GM10847 (cell line): Measurements from ENCODE around the gene CREB5.

Experiments
- POLR2A ChIP-seq: IDR thresholded peaks from 2 replicates; pipeline ENCODE4 v1.6.1; 2011; ENCODE audit not compliant: insufficient read length; ENCODE audit errors: extremely low read depth

CREB5 gene

DNA sequence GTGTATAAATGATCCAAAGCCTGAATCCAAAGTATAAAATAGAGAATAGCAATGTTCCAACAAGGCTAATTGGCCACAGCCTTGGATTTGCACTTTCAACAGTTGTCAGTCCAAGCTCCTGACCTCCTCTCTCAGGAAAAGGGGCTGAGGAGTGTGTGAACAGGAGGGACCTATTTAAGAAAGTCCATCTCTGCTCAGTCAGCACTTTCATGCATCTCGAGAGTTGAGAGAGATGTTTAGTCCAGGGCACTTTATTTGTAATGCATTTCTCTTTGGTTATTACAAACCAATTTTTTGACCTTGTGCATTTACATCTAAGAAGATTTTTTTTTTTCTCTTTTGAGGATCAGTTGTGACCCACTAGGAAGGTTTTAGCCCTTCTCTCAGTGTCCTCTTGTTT, 244.2 kb downstream of the CREB5 start:
- TF ChIP-seq POLR2A = no peak

DNA sequence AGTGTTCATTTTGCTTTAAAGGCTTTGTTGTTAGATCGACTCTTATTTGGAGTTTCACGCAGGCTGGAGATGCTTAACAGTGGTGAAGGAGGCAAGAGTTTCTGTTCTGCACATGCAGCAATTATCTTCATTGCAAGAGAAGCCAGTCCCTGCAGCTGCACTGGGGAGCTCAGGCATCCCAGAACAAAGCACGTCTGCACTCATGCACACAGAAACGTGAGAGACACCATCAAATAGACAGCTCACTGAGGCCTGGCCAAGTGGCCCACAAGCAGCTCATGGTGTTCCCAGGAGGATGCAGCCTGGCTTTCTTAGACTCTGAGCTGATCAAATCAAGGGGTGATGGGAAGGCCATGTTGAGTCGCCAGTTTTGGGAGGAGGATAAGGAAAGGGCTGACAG, 246.1 kb downstream of the CREB5 start:
- no peak for TF ChIP-seq POLR2A

DNA sequence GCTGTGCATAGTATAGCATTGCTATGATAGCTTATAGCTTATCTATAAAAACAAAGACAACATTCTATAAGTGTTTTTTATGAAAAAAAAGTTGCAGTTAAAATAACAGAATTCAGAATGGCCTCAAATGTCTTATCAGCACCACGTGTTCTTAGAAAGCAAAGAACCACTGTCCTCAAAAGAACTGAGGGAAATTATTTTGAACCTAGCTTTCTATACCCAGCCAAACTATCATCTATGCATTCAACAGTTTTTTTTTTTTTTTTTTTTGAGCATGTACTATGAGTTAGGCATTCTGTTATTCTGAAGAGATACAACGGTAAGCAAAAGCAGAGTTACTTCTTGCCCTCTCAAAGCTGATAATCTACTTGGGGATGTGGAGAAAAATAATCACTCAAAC, 247.8 kb downstream of the CREB5 start:
- TF ChIP-seq POLR2A = no peak

DNA sequence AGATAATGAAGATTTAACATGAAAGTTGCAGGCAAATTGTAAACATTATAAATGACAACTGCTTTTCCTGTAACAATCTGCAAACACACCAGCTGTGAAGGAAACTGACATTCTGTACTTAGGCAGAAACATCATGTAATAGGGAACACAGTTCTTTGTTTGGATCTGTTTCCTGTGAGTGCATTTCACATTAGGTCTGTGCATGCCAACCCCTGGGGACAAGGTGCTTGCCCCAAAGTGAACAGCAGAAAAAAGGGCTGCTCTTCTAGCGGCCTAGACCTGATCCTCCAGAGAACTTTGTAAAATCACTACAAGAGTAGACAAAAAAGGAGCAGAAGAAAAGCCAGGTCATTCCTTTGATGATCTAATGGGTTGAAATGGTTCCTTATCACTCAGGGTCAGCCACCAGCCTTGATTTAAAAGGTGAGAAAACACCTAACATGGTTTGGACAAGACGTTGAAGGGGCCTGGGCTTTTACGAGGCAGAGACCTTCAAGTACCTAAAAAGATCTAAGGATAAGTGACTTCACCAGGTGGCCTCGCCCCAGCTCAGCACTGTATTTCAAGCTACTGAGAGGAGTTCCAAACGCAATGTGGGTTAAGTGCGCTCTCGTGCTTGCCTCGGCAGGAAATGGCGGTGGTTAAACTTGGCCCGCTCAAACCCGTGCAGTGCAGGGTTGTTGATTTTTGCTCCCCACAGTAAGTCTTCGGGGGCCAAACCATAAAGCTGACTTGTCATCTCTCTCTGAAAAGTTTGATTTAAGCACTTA, 249.7 kb downstream of the CREB5 start:
- TF ChIP-seq POLR2A = no peak

DNA sequence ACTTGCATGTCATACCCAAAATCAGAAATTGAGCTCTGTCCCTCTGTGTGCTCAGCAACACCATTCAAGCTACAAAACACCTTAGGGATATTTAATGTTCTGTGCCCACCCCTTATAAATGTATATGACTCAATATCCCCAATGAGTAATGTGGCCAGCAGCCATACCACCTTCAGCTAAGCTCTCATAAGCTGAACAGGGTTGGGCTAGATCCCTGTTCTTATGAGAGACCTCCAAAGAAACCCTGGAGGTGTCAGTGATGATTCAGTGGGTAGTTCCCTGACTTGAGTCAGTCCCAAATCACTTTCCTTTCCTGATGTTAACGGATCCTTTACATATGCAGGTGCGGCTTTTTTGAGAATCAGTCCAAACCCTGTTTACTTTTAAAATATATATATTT, 253.8 kb downstream of the CREB5 start:
- no peak for TF ChIP-seq POLR2A

DNA sequence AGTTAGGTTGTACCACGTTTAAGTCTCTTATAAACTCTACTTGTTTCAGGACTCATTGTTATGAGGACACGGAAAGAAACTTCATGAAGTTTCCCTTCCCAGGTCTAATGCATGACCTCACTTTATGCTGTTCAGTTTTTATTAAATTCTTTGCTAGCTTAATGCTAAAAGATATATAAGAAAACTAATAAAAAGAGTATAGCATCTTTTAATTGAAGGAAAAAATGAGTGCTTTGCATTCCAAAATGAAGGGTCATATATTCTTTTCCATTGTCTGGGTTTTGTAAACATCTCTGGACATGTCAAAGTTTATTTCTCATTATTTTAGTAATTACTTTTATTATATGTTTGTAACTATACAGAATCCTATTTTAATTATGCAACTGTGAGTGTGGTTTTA, 255.8 kb downstream of the CREB5 start:
- no peak for TF ChIP-seq POLR2A

DNA sequence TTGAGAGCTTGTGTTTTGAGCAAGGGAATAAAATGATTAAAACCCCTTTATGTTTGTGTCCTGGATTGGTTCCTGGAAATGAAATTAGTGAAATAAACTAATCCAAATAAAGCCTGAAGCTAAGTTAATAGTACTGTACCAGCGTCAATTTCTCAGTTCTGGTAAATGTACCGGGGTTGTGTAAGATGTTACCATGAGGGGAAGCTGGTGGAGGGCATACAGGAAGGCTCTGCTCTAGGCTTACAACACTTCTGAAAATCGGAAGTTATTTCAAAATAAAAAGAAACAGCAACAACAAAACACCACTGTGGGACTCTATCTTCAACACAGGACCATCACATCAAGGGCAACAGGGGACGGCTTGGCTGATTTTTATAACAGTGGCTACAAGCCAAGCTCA, 257.0 kb downstream of the CREB5 start:
- TF ChIP-seq POLR2A = no peak

DNA sequence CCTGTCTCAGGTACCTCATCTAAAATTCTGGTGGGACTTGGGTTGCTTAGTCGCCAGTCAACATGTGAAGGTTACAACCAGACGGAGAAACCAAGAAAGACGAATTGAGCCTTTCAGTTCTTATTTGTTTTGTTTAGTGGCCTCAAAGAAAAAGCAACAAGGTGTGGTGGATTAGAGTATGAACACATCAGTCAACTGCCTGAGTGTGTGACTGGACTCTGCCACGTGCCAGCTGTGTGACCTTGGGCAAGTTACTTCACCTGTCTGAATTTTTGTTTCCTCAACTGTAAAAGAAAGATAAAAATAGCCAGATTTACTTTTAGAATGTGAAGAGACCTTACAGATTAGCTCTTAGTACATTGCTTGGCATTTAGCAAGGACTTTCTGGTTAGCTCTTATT, 259.2 kb downstream of the CREB5 start:
- no peak for TF ChIP-seq POLR2A

DNA sequence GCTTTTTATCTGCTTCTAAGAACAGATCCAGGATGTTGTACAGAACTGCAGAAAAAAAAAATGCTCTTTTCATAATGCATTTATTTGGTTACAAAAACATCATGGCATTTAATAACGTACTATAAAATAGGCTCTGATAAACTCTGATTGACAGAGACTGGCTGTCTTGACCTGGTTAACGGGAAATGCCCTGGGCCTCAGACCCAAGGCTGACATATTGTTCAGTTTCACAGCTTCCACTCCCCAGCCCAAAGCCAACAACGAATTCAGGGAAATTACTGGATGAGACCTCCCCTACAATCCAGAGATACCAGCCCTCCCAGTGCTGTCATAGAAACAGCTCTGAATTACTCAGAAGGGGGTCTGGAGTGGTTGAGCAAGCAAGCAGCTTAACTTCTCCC, 260.1 kb downstream of the CREB5 start:
- no peak for TF ChIP-seq POLR2A

DNA sequence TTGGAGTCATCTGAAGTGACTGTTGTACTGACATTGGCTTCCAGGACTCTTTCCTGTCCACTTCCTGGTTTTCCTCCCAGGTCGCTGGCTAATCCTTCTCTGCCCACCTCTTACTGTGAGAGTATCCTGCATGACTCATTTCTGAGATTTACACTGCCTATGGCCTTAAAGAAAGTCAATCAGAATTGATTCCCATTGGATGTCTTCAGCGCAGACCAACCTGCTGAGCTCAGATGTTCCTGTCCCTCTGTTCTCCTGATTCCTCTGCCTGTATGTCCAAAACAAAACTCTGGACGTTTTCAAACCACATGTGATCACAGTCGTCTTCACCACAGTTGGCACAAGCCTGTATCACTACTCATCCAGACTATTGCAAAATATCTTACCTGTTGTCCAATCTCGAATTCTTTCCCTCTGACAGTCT, 262.1 kb downstream of the CREB5 start:
- TF ChIP-seq POLR2A = no peak

DNA sequence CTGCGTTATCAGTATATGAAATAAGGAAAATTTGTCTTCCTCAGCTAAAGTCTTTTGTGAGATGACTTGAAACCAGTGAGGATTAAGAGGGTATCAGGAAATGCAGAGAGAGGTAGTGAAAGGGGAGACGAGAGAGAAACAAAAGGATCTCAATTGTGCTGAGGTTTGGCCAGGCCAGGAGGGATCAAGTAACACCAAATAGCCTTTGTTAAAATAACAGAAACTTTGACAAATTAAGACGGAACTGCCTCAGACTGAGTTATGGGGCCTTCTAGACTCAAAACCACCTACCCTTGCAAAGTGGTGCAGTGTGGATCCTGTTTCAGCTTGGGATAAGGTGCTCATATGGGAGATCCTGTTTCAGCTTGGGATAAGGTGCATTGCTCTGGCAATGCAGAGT, 263.1 kb downstream of the CREB5 start:
- TF ChIP-seq POLR2A = no peak

DNA sequence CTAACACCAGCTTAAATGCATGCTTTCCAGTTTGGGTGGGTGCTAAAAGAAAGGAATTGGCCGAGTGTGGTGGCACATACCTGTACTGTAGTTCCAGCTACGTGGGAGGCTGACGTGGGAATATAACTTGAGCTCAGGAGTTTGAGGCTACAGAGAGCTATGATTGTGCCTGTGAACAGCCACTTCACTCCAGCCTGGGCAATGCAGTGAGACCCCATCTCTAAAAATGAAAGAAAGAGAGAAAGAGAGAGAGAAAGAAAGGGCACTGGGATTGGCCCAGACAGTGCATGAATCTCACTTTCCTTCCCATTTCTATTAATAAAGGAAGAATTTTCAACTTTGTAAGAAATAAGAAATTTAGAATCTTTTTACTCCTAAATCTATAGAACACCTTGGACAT, 265.4 kb downstream of the CREB5 start:
- TF ChIP-seq POLR2A = no peak

DNA sequence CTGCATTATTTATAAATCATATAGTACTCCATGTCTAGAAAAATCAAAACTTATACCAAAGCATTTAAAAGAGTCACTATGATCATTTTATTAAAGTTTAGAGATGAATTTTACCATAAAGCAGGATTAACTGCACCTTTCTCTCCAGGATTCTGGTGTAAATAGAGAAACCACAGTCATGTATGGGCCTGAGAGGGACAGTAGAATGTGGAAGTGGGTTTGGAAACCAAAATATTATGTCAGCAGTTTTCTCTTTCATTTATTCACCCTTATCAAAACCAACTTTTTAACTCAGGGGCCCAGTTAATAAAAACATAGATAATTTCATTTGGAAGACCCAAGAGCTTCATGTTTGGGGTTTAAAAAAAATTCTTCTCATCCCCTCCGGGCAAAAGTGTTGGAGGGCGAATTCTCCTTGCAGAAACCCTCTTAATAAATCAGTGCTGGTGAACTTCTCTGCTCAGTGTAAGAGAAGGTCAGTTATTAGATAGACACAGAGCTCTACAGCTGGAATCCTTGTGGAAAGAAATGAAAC, 266.2 kb downstream of the CREB5 start:
- TF ChIP-seq POLR2A = no peak

DNA sequence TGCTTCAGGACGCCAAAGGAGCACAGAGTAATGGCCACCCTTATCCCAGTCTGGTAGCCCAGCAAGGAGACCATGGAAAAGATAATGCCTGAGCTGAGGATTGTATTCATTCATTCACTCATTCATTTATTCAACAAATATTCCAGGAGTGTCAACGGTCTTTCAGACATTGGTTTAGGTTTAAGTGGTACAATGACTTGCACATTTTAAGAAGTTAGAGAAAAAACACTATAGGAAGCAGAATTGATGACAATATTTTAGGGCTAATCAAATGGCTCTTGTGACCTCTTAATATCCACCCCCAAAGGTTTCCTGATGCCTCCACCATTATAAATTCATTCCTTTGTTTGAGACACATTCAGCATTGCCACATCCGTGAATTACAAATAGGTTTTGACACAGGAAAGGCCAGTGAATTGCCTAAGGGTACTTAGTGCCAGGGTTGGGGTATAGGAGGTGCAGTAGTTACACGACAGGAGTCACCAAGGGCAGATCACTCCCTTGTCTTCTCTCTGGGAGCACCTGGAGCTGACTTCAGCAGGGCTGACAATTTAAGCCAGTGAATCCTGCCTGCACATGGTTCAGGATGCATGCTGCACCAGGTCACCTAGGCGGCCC, 269.5 kb downstream of the CREB5 start:
- TF ChIP-seq POLR2A = no peak

DNA sequence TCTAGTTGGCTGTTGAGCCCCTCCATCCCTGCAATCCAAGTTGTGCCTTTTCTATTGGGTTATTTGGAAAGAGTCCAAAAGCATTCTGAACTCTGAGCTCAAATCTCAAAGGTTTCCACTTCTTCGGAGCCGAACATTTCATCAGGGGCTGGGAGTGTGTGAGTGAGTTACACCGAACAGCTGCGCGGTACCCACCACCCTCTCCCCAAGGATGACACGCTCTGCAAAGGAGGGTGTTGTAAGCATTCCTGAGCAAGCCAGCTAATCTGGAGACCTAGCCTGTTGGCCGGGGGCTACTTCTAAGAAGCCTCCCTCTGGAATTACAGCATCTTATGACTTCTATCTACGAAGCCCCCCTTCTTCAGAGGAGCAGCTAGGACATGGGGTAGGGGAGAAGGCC, 270.5 kb downstream of the CREB5 start:
- TF ChIP-seq POLR2A = no peak

DNA sequence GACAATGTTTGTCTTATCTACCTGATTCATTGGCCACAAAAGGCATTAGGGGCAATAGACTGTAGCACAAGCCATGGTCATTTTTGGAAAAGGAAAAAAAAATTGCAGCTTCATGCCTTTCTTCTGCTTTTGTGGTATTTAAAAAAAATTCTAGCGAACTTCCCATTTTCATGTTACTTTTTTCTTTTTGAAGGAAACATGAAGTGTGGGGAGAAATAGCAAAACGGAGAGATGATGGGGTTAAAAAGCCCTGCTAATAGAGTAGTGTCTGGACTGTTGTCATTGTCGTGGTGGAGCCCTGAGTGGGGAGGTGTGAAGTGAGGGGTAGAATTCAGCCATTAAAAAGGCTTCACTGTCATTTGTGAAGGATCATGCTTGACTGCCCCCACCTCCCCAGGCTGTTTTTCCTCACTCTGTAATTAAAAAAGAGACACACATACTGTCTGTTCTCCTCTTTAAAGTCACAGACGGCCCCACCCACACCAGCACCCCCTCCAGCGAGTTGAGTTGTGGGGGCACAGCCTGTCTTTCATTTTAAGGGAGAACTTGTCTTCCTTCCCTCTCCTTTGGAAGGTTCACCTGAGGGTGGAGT, 272.4 kb downstream of the CREB5 start:
- TF ChIP-seq POLR2A = no peak
